CD4-positive, alpha-beta T cell (primary cell): ENCODE results near the gene VWA3B. TPM values are rescaled to one million over a fixed set of nuclear protein-coding genes. Genes with fewer than 3 reads are reported as not detected.
"Not testable (repeated sequence)": the region's sequence is repeated elsewhere in the genome, so short reads cannot be mapped to it uniquely, and the experiment has no call there.

Experiments
- ATAC-seq: fragments of 200-7000 bp; cut with Tn5 transposase; one replicate; pipeline ENCODE4 v1.10.0; 2022; ENCODE audit warnings: mild to moderate bottlenecking; ENCODE audit not compliant: poor library complexity
- CTCF ChIA-PET: fragments of 350-600 bp; sonication (Branson Sonifier 250); formaldehyde crosslinking; loops from one replicate; lab custom pipeline; 2021; ENCODE audit warnings: antibody characterized with exemption, inconsistent platforms; lab: Charles Lee
- POLR2A ChIA-PET: fragments of 350-600 bp; sonication (Branson Sonifier 250); formaldehyde crosslinking; loops from one replicate; lab custom pipeline; 2021; ENCODE audit warnings: antibody characterized with exemption, inconsistent platforms; lab: Charles Lee
- DNase-seq, 14 experiments: peaks; one replicate each; pipeline ENCODE4 v3.0.0-alpha.2; 2013 to 2020; ENCODE audit warnings: mixed read lengths in 2 of 14
- H3K27ac ChIP-seq, 2 donors: one replicate each; pipeline versions ENCODE4 v1.5.1 to v1.7.0; 2013; ENCODE audit warnings: low read length in 2 of 2, low read depth in 1 of 2, mild to moderate bottlenecking in 1 of 2
- H3K27me3 ChIP-seq, 2 experiments: 1 replicate in 1 of 2; 2 replicates in 1 of 2; pipeline versions ENCODE4 v1.6.1 to v1.7.0; 2013; ENCODE audit warnings: low read length in 2 of 2, control low read depth in 1 of 2, mild to moderate bottlenecking in 1 of 2, moderate library complexity in 1 of 2; ENCODE audit not compliant: insufficient read depth in 2 of 2, control insufficient read depth in 1 of 2
- H3K36me3 ChIP-seq: one replicate; pipeline ENCODE4 v1.6.1; 2013; ENCODE audit warnings: low read length, control low read depth; ENCODE audit not compliant: insufficient read depth
- H3K4me1 ChIP-seq: one replicate; pipeline ENCODE4 v1.6.1; 2013; ENCODE audit warnings: low read length, control low read depth; ENCODE audit not compliant: insufficient read depth
- H3K4me3 ChIP-seq: one replicate; pipeline ENCODE4 v1.5.1; 2013; ENCODE audit warnings: mild to moderate bottlenecking, low read length, moderate library complexity
- H3K9me3 ChIP-seq, 2 experiments: 1 replicate in 1 of 2; 2 replicates in 1 of 2; pipeline versions ENCODE4 v1.6.1 to v1.7.0; 2013; ENCODE audit warnings: low read length in 2 of 2, mild to moderate bottlenecking in 2 of 2, control low read depth in 1 of 2, moderate library complexity in 1 of 2; ENCODE audit not compliant: control insufficient read depth in 1 of 2, insufficient read depth in 1 of 2
- H3K27ac Mint-ChIP-seq: one replicate; pipeline ENCODE4 v1.8.0; 2020; ENCODE audit warnings: mixed read lengths
- H3K27me3 Mint-ChIP-seq: one replicate; pipeline ENCODE4 v1.8.0; 2021; ENCODE audit warnings: mixed read lengths
- H3K36me3 Mint-ChIP-seq: one replicate; pipeline ENCODE4 v1.8.0; 2021; ENCODE audit warnings: low read depth, mixed read lengths
- H3K4me1 Mint-ChIP-seq: one replicate; pipeline ENCODE4 v1.8.0; 2021; ENCODE audit warnings: low read depth, mixed read lengths
- H3K4me3 Mint-ChIP-seq: one replicate; pipeline ENCODE4 v1.8.0; 2020; ENCODE audit warnings: mild to moderate bottlenecking, mixed read lengths
- H3K9me3 Mint-ChIP-seq: one replicate; pipeline ENCODE4 v1.8.0; 2020; ENCODE audit warnings: mixed read lengths
- intact Hi-C, 2 experiments: fragments of 100-400 bp; cut with DNase I in 1 of 2; cut with micrococcal nuclease in 1 of 2; formaldehyde crosslinking; loops; one replicate each; pipeline versions ENCODE4 v1.15.1 to v1.9.0; 2023 to 2025; cut with DNase I, micrococcal nuclease
- total RNA-seq, 174 experiments: library from RNA in 2 of 174; stranded (reverse) in 2 of 174; gene quantifications; one replicate each; pipeline ENCODE4 v1.2.3 and lab custom pipeline; 2021 to 2026
- TF ChIP-seq, protein P1 (sequence below): fragments of 200-600 bp; IDR thresholded peaks from one replicate; pipeline ENCODE4 v1.8.0; 2022; ENCODE audit warnings: antibody characterized with exemption, mild to moderate bottlenecking

The VWA3B gene
- total RNA-seq, 2 experiments from 2014 or later, result not detected

GRCh38 chr2:98315957-98316356 is 229.0 kb downstream of the VWA3B start:
- Mint-ChIP-seq H3K27ac (no peak overlapping the region), H3K36me3 (peaks cover 6% of the 10 kb centered on the region), H3K4me3 (no peak overlapping the region), H3K27me3 (peaks cover 34% of the 10 kb centered on the region), H3K9me3 (peaks cover 9% of the 10 kb centered on the region), H3K4me1 (no peaks in the 10 kb centered on the region)
- Histone ChIP-seq H3K9me3 (peaks cover 9 to 15% of the 10 kb centered on the region in 2 experiments), H3K36me3 (no peaks in the 10 kb centered on the region), H3K4me3 (no peak overlapping the region), H3K27ac (no peak overlapping the region), H3K4me1 (no peaks in the 10 kb centered on the region), H3K27me3 (peaks cover 0 to 7% of the 10 kb centered on the region in 2 experiments)
- no peak for DNase-seq
- intact Hi-C loops, result no loop called here
- CTCF ChIA-PET, result no interaction called here
- TF ChIP-seq, protein P1, sequence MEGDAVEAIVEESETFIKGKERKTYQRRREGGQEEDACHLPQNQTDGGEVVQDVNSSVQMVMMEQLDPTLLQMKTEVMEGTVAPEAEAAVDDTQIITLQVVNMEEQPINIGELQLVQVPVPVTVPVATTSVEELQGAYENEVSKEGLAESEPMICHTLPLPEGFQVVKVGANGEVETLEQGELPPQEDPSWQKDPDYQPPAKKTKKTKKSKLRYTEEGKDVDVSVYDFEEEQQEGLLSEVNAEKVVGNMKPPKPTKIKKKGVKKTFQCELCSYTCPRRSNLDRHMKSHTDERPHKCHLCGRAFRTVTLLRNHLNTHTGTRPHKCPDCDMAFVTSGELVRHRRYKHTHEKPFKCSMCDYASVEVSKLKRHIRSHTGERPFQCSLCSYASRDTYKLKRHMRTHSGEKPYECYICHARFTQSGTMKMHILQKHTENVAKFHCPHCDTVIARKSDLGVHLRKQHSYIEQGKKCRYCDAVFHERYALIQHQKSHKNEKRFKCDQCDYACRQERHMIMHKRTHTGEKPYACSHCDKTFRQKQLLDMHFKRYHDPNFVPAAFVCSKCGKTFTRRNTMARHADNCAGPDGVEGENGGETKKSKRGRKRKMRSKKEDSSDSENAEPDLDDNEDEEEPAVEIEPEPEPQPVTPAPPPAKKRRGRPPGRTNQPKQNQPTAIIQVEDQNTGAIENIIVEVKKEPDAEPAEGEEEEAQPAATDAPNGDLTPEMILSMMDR, result no peak
- POLR2A ChIA-PET, result no interaction called here
- no peak for ATAC-seq

DNA sequence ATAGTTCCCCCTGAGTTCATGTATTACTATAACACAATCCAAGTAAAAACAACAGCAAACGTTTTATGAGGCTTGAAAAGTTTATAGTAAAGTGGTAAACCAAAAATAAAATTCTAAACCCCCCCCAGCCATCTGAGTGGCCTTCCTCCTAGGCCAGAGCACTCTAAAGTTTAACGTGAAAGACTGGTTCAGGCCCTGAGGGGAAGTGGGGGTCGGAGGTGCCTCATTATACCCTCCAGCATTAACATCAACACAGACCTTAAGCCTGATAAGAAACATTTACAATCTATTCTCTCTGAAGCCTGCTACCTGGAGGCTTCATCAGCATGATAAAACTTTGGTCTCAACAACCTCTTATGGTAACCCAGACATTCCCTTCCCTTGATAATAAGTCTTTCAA is 230.2 kb downstream of the VWA3B start:
- POLR2A ChIA-PET, result no interaction called here
- Mint-ChIP-seq H3K4me1 (no peaks in the 10 kb centered on the region), H3K36me3 (peaks cover 6% of the 10 kb centered on the region), H3K27ac (no peak overlapping the region), H3K4me3 (no peak overlapping the region), H3K9me3 (peaks cover 12% of the 10 kb centered on the region), H3K27me3 (peaks cover 38% of the 10 kb centered on the region)
- ATAC-seq (no peak), DNase-seq (no peak)
- Histone ChIP-seq H3K36me3 (no peaks in the 10 kb centered on the region), H3K27me3 (no peaks in the 10 kb centered on the region), H3K27ac (no peak overlapping the region), H3K9me3 (peaks cover 10 to 21% of the 10 kb centered on the region in 2 experiments), H3K4me1 (no peaks in the 10 kb centered on the region), H3K4me3 (no peak overlapping the region)
- TF ChIP-seq, protein P1, result no peak
- CTCF ChIA-PET, result no interaction called here
- intact Hi-C loops, result no loop called here

- POLR2A ChIA-PET, H3K4me1 Mint-ChIP-seq, H3K36me3 Mint-ChIP-seq, intact Hi-C loops, H3K27ac ChIP-seq, H3K27me3 ChIP-seq, H3K4me3 Mint-ChIP-seq, H3K36me3 ChIP-seq, H3K27ac Mint-ChIP-seq, H3K4me1 ChIP-seq, H3K4me3 ChIP-seq, ATAC-seq, DNase-seq, CTCF ChIA-PET: not testable (repeated sequence)
- H3K9me3 ChIP-seq, result peaks cover 9 to 21% of the 10 kb centered on the region in 2 experiments
- Mint-ChIP-seq H3K9me3 (peaks cover 22% of the 10 kb centered on the region), H3K27me3 (peaks cover 27% of the 10 kb centered on the region)
Observed at GRCh38 chr2:98320171-98320570, 233.2 kb downstream of the VWA3B start.

- no peaks in the 10 kb centered on the region for H3K36me3 ChIP-seq
- no peak overlapping the region for H3K4me3 ChIP-seq
- CTCF ChIA-PET, result no interaction called here
- POLR2A ChIA-PET, result no interaction called here
- Mint-ChIP-seq H3K36me3 (peaks cover 6% of the 10 kb centered on the region), H3K4me1 (no peaks in the 10 kb centered on the region), H3K9me3 (peaks cover 22% of the 10 kb centered on the region), H3K4me3 (no peak overlapping the region), H3K27me3 (peaks cover 15% of the 10 kb centered on the region), H3K27ac (no peak overlapping the region)
- no peak for ATAC-seq
- H3K9me3 ChIP-seq, result peaks cover 9 to 21% of the 10 kb centered on the region in 2 experiments
- no peaks in the 10 kb centered on the region for H3K4me1 ChIP-seq
- no peaks in the 10 kb centered on the region for H3K27me3 ChIP-seq
- intact Hi-C loops, result no loop called here
- TF ChIP-seq, protein P1, result no peak
- H3K27ac ChIP-seq, result no peak overlapping the region
- no peak for DNase-seq
Observed at GRCh38 chr2:98324181-98324580, 237.2 kb downstream of the VWA3B start.
